K562 (cell line): Measurements from ENCODE around the gene CENPP. TPM values are rescaled to one million over a fixed set of nuclear protein-coding genes. Genes with fewer than 3 reads are reported as not detected.

Experiments
- ATAC-seq: fragments of 200-7000 bp; cut with Tn5 transposase; 3 replicates; pipeline ENCODE4 v1.9.1; 2020; ENCODE audit warnings: moderate library complexity
- BruUV-seq: library from RNA; stranded (reverse); fragments of 400-500 nt; replicated peaks from 2 replicates; lab custom pipeline; 2021; lab: Mats Ljungman, UMichigan
- CTCF ChIA-PET: fragments of 300-600 bp; formaldehyde crosslinking; extraction: SDS; loops from one replicate; lab custom pipeline; 2021; ENCODE audit warnings: low intra/inter-chr PET ratio; lab: Yijun Ruan, JAX
- POLR2A ChIA-PET: fragments of 300-600, 350-650 bp; sonication (Branson Sonifier 250); formaldehyde crosslinking; extraction: SDS; loops from one replicate; lab custom pipeline; 2021; ENCODE audit warnings: antibody characterized with exemption, inconsistent platforms; lab: Yijun Ruan, JAX
- DNase-seq, 4 experiments: peaks; one replicate each; pipeline versions ENCODE4 v3.0.0 to v3.0.0-alpha.2; 2011 to 2018; ENCODE audit warnings: low spot score in 3 of 4, mixed read lengths in 3 of 4; ENCODE audit errors: extremely low read depth in 1 of 4
- FAIRE-seq: peaks from 2 replicates; lab custom pipeline; 2011; peaks lifted over from hg19 to GRCh38; lab: Jason Lieb, UNC
- H2AFZ ChIP-seq: 2 replicates; pipeline ENCODE4 v1.6.0; 2011; ENCODE audit warnings: low read depth, low read length, control low read depth, inconsistent platforms
- H3K27ac ChIP-seq: fragments of 200-600 bp; 3 replicates; pipeline ENCODE4 v1.8.0; 2011; ENCODE audit warnings: low read depth, mild to moderate bottlenecking, control low read depth, inconsistent platforms, low read length, moderate library complexity, mixed read lengths; ENCODE audit errors: extremely low read depth
- H3K27me3 ChIP-seq, 2 experiments: fragments of 300-600 bp in 1 of 2; 2 replicates in 1 of 2; 3 replicates in 1 of 2; pipeline versions ENCODE4 v1.6.0 to v1.8.0; 2011; ENCODE audit warnings: inconsistent platforms in 2 of 2, low read length in 2 of 2, mild to moderate bottlenecking in 1 of 2, mixed read lengths in 1 of 2, moderate library complexity in 1 of 2; ENCODE audit not compliant: control insufficient read depth in 2 of 2, insufficient read depth in 2 of 2
- H3K36me3 ChIP-seq: fragments of 300-600 bp; 3 replicates; pipeline ENCODE4 v1.8.0; 2011; ENCODE audit warnings: mild to moderate bottlenecking, low read length, inconsistent platforms; ENCODE audit not compliant: control insufficient read depth, insufficient read depth
- H3K4me1 ChIP-seq, 2 experiments: fragments of 200-600 bp in 1 of 2; replicated peaks in 1 of 2; 2 replicates in 1 of 2; 3 replicates in 1 of 2; pipeline versions ENCODE4 v1.5.1 to v1.8.0; 2011; ENCODE audit warnings: inconsistent platforms in 2 of 2, low read length in 2 of 2, mild to moderate bottlenecking in 1 of 2, mixed read lengths in 1 of 2, moderate library complexity in 1 of 2; ENCODE audit not compliant: control insufficient read depth in 2 of 2, insufficient read depth in 2 of 2
- H3K4me2 ChIP-seq: 2 replicates; pipeline ENCODE4 v1.6.1; 2011; ENCODE audit warnings: low read length, control low read depth, inconsistent platforms, mixed read lengths; ENCODE audit not compliant: insufficient read depth
- H3K4me3 ChIP-seq: fragments of 200-600 bp; sonication (generic), shearing (Covaris generic); 2 replicates; pipeline ENCODE4 v1.5.1; 2016; ENCODE audit warnings: control low read depth, inconsistent platforms
- H3K79me2 ChIP-seq: fragments of 200-600 bp; 3 replicates; pipeline ENCODE4 v1.8.0; 2011; ENCODE audit warnings: low read length, inconsistent platforms; ENCODE audit not compliant: control insufficient read depth, insufficient read depth
- H3K9ac ChIP-seq, 2 experiments: 2 replicates each; pipeline versions ENCODE4 v1.6.0 to v1.6.1; 2011; ENCODE audit warnings: low read depth in 2 of 2, low read length in 2 of 2, control low read depth in 1 of 2, inconsistent platforms in 1 of 2, mild to moderate bottlenecking in 1 of 2, mixed read lengths in 1 of 2; ENCODE audit not compliant: insufficient read depth in 1 of 2
- H3K9me1 ChIP-seq: one replicate; pipeline ENCODE4 v1.6.0; 2011; ENCODE audit warnings: inconsistent platforms, mild to moderate bottlenecking, low read length, moderate library complexity; ENCODE audit not compliant: control insufficient read depth, insufficient read depth
- H3K9me3 ChIP-seq: replicated peaks from 2 replicates; pipeline ENCODE4 v1.5.1; 2011; ENCODE audit warnings: low read depth, low read length, inconsistent platforms; ENCODE audit not compliant: control insufficient read depth, insufficient read depth
- H4K20me1 ChIP-seq: replicated peaks from 2 replicates; pipeline ENCODE4 v1.6.1; 2011; ENCODE audit warnings: low read length, inconsistent platforms, mixed read lengths; ENCODE audit not compliant: control insufficient read depth, insufficient read depth
- BDP1 ChIP-seq: IDR thresholded peaks from 3 replicates; pipeline ENCODE4 v1.6.1; 2011; ENCODE audit not compliant: insufficient read length, insufficient read depth
- BMI1 ChIP-seq: fragments of 150-350 bp; IDR thresholded peaks from 2 replicates; pipeline ENCODE4 v1.6.1; 2014; ENCODE audit warnings: low read length
- EGR1 ChIP-seq: fragments of 450-650 bp; conservative IDR thresholded peaks from 2 replicates; pipeline ENCODE4 v1.6.1; 2017; ENCODE audit warnings: mild to moderate bottlenecking
- IFI16 ChIP-seq: fragments of 250-450 bp; sonication (Bioruptor Pico); IDR thresholded peaks from 2 replicates; pipeline ENCODE4 v2.1.2; 2022; ENCODE audit warnings: mild to moderate bottlenecking, inconsistent platforms
- TRIM25 ChIP-seq: fragments of 450-650 bp; IDR thresholded peaks from 2 replicates; pipeline ENCODE4 v1.7.0; 2016; ENCODE audit warnings: borderline replicate concordance
- ZBTB5 ChIP-seq: fragments of 450-650 bp; IDR thresholded peaks from 2 replicates; pipeline ENCODE4 v1.6.1; 2017; ENCODE audit warnings: antibody characterized with exemption
- ZNF175 ChIP-seq: fragments of 200-800 bp; sonication (Bioruptor generic); IDR thresholded peaks from 2 replicates; pipeline ENCODE4 v1.6.1; 2016; ENCODE audit warnings: low read depth, mild to moderate bottlenecking, missing genetic modification characterization, missing compliant biosample characterization
- WGBS: fragments of 100-300 bp; shearing (Covaris generic); methylation state at CpG from one replicate; pipeline ENCODE4 v1.1.6; 2016; ENCODE audit warnings: low coverage, mixed read lengths; ENCODE audit not compliant: insufficient coverage; ENCODE audit errors: missing lambda C conversion rate; 5-methylcytosine and 5-hydroxymethylcytosine counted together
- in situ Hi-C: fragments of 300-500 bp; cut with MboI; formaldehyde crosslinking; loops from 4 replicates; pipeline ENCODE4 v1.15.0; 2018; ENCODE audit warnings: inconsistent platforms, mixed read lengths
- intact Hi-C: fragments of 100-400 bp; cut with micrococcal nuclease; formaldehyde crosslinking; loops from 2 replicates; pipeline ENCODE4 v1.14.2; 2022
- polyA plus RNA-seq, 8 experiments: library from polyadenylated mRNA; depleted of rRNA in 4 of 8; stranded (reverse) in 5 of 8; unstranded in 3 of 8; fragments of >200 nt; fragmentation: Nextera tagmentation in 2 of 8; fragmentation: Illumina TruSeq in 1 of 8; extraction: Ambion mirVana in 2 of 8; extraction: Trizol in 1 of 8; gene quantifications; 2 replicates each; pipeline versions ENCODE4 v1.2.1 to v1.2.3, GENCODE V29; 2011 to 2014; ENCODE audit warnings: inconsistent platforms in 1 of 8, missing spikeins in 1 of 8
- total RNA-seq, 7 experiments: library from RNA; depleted of rRNA in 6 of 7; stranded (reverse); fragments of >200 nt in 6 of 7; fragmentation: Illumina TruSeq in 2 of 7; extraction: Trizol in 2 of 7; gene quantifications; 2 replicates each; pipeline versions ENCODE4 v1.2.1 to v1.2.3, GENCODE V29; 2011 to 2021; ENCODE audit warnings: low replicate concordance in 1 of 7

The CENPP gene
- total and polyA plus RNA-seq, 9 of the 15 experiments (the other 6 are each of a cell fraction or from before 2014, with no cell fraction given): 8.0 to 28.5 (median 17.9) TPM

GRCh38 chr9:92614123-92614510 lies 288.4 kb downstream of the CENPP start:
- Histone ChIP-seq H3K4me3 (no peak overlapping the region), H3K9ac (no peak overlapping the region), H3K9me3 (no peaks in the 10 kb centered on the region), H3K27me3 (no peaks in the 10 kb centered on the region), H3K4me1 (peaks cover 0 to 12% of the 10 kb centered on the region in 2 experiments; a peak in 1 of 5 replicates), H3K4me2 (no peak overlapping the region), H3K79me2 (no peaks in the 10 kb centered on the region), H2AFZ (no peak overlapping the region), H4K20me1 (no peaks in the 10 kb centered on the region), H3K36me3 (peaks cover 79% of the 10 kb centered on the region), H3K9me1 (no peaks in the 10 kb centered on the region), H3K27ac (no peak overlapping the region)
- intact Hi-C loops: no loop called here
- in situ Hi-C loops: no loop called here
- ChIA-PET POLR2A (no interaction called here), CTCF (no interaction called here)
- BruUV-seq: no TSS peak
- no peak for DNase-seq
- TF ChIP-seq ZBTB5: no peak
- no peak for TF ChIP-seq TRIM25
- no peak for TF ChIP-seq ZNF175 (CRISPR knock-in tag)
- TF ChIP-seq EGR1: no peak
- TF ChIP-seq BDP1: no peak
- TF ChIP-seq IFI16 (CRISPR knock-in tag): no peak
- TF ChIP-seq BMI1: no peak
- WGBS: 93% methylated on average over 9 of the region's 9 CpGs
- ATAC-seq: no peak
- FAIRE-seq: no peak
